Retina (tissue), 1 donor: ENCODE results near the gene ZNF718.
"Not testable (repeated sequence)": the region's sequence is repeated elsewhere in the genome, so short reads cannot be mapped to it uniquely, and the experiment has no call there.

ENCODE experiments used
- DNase-seq: peaks from one replicate; pipeline ENCODE4 v3.0.0-alpha.2; 2016

The ZNF718 gene

DNA sequence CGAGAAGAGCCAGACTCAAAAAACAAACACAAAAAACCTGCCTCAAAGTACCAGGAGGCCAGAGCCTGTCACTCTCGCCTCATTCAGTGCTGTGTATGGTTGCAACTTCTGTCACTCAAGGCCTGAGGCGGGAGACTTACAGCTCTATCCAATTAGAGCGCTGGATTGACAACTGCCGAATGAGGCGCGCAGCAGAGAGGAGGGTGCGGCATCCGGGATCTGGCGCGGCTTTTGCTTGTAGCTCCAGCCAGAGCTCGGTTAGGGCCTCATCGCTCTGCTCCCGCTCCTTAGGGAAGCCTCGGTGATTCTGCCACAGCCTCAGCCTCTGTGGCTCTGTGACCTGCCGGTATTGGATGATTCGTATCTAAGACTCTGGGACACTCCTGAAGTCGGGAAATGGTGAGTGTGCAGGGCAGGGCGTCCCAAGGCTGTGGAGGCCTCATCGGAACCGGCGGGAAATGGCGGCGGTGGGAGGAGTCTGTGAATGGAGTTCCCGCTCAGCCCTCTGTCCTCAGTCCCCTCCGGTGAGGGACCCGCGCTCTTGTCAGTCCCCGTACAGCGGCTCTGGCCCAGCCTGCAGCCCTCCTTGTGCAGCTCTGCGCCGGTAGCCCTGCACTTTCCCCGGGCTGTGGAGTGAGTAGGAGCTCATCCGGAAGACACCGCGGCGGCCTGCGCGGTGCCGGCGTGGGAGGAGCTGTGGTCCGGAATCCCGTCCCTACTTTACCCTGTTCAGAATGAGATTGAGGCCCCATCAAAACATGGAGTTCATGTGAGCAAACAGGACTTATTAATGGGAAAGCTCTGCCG, at the start of gene ZNF718:
TSS of gene ZNF718 (plus strand) at position 227 of the 807 bp plus-strand sequence. CDS start at position 397, 170 bp downstream.
- DNase-seq, result peak; percentile 97

GRCh38 chr4:85951-86350, 38.4 kb upstream of the ZNF718 start:
- DNase-seq, result no peak

DNA sequence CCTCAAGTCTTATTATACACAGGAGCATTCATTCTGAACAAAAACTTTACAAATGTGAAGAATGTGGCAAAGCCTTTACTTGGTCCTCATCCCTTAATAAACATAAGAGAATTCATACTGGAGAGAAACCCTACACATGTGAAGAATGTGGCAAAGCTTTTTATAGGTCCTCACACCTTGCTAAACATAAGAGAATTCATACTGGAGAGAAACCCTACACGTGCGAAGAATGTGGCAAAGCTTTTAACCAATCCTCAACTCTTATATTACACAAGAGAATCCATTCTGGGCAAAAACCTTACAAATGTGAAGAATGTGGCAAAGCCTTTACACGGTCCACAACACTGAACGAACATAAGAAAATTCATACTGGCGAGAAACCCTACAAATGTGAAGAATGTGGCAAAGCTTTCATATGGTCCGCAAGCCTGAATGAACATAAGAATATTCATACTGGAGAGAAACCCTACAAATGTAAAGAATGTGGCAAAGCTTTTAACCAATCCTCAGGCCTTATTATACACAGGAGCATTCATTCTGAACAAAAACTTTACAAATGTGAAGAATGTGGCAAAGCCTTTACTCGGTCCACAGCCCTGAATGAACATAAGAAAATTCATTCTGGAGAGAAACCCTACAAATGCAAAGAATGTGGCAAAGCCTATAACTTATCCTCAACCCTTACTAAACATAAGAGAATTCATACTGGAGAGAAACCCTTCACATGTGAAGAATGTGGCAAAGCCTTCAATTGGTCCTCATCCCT, 37.6 kb upstream of the ZNF718 start:
- not testable (repeated sequence) for DNase-seq

GRCh38 chr4:98386-98785, 25.9 kb upstream of the ZNF718 start:
- DNase-seq, result no peak

GRCh38 chr4:99863-100262, 24.4 kb upstream of the ZNF718 start:
- no peak for DNase-seq

DNA sequence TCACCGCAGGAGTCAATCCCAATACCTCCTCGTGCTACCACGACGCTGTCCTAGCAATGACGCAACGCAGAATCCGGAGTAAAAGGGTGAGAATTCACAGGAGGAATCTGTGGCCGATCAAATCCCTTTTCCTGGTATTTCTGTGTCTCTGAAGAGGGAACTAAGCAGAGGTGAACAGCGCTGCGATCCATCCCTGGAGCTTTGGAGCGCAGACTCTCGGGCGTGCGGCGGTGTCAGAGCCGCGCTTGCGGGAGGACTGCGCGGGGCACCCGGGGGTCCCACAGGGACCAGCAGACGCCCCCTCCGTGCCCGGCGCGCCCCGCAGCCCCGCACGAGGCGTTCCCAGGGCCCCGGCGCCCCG, 17.2 kb upstream of the ZNF718 start:
- peak; percentile 28 for DNase-seq

DNA sequence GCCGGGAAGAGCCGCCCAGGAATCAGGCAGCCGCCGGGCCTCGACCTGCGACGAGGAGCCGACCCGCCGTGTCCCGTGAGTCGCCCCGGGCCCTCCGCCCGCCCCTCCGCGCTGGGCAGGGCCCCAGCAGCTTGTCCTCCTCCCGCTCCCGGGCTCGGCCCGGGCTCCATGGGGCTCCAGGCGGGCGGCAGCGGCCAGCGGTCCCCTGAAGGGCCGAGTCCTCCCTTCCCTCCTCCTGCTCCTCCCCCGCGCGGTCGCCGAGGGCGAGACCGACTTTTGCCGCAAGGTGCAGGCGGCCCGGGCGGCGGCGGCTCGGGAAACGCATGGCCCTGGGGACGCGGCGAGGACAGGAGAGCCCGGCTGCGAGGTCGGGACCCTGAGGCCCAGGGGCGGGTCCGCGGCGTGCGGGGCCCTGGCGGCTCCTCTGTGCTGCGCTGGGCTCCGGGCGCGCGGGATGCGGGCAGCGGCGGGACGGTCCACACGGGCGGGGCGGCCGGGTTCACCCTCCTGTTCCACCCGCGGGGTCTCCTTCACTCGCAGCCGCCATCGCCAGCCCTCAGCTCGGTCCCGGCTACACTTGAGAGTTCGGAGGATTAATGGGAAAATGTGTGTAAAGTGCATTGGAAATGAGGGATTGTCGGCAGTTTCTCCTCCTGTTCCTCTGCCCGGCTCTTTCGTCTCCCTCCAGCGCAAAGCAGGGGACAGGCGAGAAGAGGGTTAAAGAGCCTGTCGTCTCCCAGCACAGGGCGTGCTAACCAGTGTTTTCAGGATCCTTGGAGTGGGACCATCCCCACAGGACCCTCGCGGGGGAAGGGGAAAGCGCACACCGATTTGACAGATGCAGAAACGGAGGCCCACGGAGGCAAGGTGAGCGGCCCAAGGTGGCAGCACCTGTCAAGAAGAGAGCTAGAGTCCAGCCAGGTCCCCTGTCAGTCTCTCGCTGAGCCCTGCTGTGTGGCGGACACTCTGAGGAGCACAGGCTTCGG, 16.6 kb upstream of the ZNF718 start:
- peak; percentile 49 for DNase-seq

DNA sequence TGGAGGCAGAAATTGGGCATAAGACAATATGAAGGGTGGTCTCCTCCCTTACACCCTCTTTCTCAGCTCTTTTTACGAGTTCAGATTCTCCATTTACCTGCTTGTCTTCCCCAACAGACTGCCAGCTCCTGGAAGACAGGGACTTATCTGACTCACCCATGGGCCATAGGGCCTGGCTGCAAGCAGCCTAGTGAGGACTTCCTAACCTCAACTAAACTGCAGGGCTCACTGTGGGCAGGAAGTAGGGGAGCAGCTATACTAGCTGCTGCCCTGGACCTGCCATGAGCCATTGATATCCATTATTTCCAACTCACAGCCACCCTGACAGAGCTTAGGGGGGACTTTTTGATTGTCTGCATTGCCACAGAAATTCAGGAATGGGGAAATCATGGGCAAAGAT, 11.5 kb upstream of the ZNF718 start:
- no peak for DNase-seq

- DNase-seq, result no peak
Measured at GRCh38 chr4:113732-114131, 10.6 kb upstream of the ZNF718 start.

GRCh38 chr4:114149-114548, 10.2 kb upstream of the ZNF718 start:
- no peak for DNase-seq

- DNase-seq, result no peak
Measured at GRCh38 chr4:116499-116898, 7.8 kb upstream of the ZNF718 start.

DNA sequence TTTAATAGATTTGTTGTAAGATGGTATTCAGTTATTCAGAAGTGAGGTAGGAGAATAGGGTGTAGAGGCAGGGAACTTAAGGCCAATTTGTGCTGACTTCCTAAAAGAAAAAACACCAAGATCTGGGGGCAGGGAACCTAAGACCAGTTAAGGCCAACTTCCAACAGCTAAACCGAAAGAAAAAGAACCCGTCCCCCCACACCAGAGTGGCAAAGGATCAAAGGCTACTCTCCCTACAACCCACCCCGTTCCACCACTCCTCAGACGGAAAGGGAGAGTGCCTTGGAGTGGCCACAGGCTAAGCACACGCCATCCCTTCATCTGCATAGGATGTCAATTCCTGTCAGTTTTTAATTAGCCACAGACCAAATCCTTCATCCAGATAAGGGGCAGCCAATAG, 3.7 kb upstream of the ZNF718 start:
- DNase-seq, result no peak

DNA sequence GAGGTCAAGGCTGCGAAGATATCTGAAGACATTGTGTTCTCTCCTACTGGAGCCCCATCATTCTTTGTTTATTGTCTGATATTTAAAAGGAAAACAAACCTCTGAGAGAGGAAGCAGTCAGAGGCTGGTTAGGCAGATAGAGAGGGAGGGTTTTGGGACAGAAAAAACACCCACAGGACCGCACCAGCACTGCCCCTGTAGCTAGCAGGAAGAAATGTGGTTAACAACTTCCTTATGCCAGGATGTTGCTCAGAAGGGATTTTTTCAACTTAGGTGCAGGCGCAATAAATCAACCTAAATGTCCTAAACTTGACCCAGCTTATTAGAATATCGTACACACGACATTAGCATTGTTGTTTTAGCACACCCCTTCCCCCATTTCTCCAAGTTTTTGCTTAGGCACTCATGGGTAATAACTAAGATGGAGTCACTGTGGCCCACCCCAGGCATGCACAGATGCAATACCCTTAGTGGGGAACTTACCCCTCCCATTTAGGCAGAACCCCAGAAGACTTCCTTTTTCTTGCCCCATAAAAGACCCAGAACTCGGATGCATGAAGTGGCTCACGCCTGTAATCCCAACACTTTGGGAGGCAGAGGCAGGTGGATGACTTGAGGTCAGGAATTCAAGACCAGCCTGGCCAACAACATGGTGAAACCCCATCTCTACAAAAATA, 2.8 kb upstream of the ZNF718 start:
- no peak for DNase-seq

DNA sequence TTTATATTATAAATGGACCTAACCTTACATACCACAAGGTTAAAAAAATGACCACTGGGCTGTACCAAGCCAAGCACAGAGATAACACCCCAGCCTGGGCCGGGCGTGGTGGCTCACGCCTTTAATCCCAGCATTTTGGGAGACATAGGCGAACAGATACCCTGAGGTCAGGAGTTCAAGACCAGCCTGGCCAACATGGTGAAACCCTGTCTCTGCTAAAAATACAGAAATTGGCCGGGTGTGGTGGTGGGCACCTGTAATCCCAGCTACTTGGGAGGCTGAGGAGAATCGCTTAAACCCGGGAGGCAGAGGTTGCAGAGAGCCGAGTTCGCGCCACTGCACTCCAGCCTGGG, 403 bp upstream of the ZNF718 start:
- not testable (repeated sequence) for DNase-seq

DNA sequence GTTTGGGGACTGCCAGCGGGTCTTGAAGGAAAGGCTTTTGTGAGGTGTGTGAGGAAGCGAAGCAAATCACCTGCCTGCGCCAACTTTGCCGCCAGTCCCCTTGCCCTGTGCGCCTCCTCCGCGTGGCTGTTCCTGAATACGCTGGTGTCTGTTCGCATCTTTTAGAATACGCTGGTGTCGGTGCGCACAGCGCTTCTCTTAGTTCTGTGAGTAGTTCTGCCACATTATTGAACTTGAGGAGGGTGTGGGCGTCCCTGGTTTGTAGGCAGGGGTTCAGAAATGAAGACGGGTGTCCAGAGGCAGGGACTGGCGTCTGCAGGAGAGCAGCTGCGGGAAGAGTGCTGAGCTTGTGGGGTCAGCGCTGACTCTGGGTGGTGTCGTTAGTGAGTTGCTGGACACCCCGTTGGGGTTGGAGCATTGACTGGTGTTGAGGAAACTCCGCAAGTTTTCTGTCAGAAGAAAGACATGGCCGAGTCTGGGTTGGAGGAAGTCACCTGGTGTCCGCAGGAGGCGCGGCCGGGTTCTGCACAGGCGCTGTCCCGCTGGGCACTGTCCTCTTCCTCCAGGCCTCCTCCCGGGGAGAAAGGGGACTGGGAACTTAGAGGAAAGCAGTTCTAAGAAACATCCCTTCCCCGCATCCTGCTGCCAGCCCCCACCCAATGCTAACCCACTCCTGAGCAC, 930 bp downstream of the ZNF718 start:
- no peak for DNase-seq

GRCh38 chr4:125833-126232, 1.5 kb downstream of the ZNF718 start:
- no peak for DNase-seq

- no peak for DNase-seq
Measured at GRCh38 chr4:132483-132882, 8.2 kb downstream of the ZNF718 start.

DNA sequence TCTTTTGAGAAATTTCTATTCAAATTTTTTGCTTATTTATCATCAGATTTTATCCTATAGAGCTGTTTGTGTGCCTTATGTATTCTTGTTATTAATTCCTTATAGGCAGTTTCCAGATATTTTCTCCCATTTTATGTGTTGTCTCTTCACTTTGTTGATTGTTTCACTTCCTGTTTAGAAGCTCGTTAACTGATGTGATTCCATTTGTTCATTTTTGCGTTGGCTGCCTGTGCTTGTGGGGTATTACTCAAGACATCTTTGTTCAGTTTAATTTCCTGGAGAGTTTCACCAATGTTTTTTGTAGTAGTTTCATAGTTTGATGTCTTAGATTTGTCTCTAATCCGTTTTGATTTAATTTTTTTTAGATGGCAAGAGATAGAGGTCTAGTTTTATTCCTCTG, 14.6 kb downstream of the ZNF718 start:
- DNase-seq, result no peak

DNA sequence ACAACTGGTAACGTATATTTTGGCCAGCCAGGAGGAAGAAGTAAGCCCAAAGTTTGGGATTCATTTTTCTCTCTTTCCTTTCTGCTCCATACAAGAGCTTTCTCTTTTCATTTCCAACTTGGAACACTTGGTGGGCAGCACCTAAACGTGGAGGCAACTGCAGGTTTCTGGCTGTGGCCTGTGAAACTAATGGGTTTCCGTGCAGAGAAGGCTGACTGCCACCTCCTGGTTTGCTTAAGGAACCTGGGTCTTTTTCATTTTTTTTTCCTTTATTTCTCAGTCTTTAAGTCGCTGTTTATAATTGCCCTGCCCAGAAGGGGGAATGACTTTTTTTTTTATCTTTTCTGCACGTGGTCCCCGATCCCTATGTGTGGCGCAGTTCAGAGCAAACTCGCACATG, 15.4 kb downstream of the ZNF718 start:
- no peak for DNase-seq

DNA sequence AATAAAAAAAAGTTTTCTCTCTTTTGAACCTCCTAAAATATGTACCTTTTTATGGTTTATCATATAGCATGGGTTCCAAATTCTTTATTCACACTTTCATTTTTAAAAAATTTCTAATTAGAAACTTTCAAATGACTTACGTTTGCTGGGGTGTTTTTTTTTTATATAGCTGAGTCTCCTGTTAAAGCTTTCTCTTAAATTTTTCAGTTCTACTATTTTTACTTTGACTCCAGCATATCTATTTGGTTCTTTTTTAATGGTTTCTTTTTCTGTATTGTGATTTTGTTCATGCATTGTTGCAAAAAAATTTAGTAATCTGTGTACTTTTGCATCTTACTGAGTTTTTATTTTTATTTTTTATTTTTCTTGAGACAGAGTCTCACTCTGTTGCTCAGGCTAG, 22.3 kb downstream of the ZNF718 start:
- no peak for DNase-seq

- no peak for DNase-seq
Measured at GRCh38 chr4:147233-147632, 22.9 kb downstream of the ZNF718 start.
